ENCODE measurements around the gene GSX2.
"Not testable (repeated sequence)": the region's sequence is repeated elsewhere in the genome, so short reads cannot be mapped to it uniquely, and the experiment has no call there.

GSX2 gene

DNA sequence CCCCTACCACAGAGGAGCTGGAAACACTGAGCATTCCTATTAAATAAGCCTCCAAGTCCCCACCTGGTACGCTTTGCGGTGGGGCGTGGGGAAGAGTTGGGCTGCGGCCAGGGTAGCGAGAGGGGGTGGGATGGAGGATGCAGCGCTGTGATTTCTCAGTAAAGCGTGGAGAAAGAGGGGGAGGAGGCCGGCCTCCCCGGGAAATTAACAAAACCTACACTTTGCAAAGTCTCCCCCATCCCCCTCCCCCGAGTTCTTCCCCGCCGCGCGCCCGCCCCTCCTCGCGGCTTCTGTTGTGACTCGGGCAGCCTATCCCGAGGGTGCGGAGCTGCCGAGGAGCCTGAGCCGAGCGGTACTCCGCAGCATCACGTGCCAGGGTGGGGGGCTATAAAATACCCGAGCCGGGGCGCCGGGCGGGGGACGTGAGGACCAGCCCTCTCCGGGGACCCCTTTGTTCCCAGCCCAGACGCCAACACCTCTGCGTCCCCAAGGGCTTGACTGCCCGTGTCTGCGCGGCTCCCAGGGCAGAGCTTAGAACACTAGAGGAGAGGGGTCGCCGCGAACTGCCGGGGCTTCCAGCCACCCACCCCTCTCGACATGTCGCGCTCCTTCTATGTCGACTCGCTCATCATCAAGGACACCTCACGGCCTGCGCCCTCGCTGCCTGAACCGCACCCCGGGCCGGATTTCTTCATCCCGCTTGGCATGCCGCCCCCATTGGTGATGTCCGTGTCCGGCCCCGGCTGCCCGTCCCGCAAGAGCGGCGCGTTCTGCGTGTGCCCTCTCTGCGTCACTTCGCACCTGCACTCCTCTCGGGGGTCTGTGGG is at the start of gene GSX2:
TSS of gene GSX2 (plus strand) at position 416 of the 827 bp plus-strand sequence. CDS start at position 598, 182 bp downstream.
- no peak for DNase-seq

DNA sequence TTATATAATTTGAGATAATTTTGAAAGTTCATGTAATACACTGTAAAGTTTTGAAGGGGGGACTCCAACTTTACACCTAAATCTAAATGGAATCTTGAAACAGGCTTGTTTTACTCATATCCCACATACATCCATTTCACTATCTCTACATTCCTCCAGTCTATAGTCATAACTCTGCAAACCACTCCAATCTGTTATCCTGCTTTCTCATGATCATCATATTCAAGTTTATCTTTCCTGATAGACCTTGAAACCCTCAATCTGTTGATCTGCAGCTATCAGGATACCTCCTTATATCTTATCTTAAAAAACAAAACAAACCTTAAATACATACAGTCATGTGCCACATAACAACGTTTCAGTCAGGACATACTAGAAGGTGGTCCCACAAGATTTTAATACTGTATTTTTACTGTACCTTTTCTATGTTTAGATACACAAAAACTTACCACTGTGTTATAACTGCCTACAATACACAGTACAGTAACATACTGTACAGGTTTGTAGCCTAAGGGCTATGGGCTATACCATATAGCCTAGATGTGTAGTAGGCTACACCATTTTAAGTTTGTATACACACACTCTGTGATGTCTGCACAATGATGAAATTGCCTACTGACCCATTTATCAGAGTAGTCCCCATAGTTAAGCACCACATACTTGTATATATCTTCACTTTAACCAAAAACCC is 49.6 kb upstream of the GSX2 start:
- DNase-seq = no peak

DNA sequence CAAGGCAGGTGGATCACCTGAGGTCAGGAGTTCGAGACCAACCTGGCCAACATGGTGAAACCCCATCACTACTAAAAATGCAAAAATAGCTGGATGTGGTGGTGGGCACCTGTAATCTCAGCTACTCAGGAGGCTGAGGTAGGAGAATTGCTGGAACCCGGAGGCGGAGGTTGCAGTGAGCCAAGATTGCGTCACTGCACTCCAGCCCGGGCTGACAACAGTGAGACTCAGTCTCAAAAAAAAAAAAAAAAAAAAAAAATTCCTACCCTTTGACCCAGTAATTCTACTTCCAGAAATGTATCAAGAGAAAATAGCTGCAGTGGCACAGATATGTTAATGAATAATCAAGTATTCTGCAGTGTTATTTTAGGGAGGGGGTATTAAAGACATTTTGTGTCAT is 46.6 kb upstream of the GSX2 start:
- DNase-seq = not testable (repeated sequence)

DNA sequence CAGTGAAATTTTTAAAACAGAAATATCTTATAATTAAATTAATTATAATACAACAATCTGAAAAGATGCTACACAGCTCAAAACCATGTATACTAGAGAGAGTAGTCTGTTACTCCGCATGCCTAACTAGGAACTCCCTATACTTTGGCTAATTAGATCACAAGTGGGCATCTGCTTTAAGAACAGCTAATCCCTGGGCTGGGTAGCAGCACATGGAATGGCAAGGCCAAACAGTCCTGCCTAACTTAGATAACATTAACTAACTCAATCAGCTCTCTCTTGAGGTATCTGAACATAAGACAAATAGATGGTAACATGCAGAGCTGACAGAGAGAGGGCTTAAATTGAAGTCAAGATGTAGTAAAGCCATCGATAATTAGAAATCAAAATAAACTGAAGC is 45.5 kb upstream of the GSX2 start:
- DNase-seq = no peak

DNA sequence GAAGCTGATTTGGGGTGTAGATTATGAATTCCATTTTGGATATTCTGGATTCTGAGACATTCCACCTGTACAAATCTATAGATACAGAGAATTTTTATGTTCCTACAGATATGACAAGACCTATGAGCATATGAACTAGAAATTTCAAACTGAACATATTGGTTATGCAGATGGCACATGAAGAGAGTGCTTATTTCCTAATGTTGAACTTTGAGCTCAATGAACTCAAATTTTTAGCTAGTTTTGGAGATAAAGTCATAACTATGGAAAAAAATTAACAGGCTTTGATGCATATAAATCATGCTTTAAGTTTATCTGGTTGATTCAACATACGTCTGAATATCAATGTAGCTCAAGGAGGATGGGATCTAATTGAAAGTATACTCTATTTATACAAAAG is 44.5 kb upstream of the GSX2 start:
- DNase-seq = no peak

DNA sequence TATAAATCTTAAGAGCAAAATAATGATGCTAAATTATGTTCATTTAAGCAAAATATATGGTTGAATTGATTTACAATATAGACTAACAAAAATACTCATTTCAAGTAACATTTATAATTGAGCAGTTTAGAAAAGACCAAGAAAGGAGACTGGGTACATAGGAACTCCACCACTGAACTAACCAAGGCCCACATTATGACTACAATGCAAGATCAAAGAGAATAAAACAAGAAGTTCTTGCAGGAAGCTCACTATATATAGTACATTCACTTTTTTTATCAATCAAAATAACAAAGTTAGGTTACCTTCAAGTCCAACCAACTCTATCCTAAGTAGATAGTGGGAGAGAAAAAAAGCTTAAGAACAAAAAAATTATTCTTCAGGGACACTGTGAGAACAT is 43.6 kb upstream of the GSX2 start:
- no peak for DNase-seq

DNA sequence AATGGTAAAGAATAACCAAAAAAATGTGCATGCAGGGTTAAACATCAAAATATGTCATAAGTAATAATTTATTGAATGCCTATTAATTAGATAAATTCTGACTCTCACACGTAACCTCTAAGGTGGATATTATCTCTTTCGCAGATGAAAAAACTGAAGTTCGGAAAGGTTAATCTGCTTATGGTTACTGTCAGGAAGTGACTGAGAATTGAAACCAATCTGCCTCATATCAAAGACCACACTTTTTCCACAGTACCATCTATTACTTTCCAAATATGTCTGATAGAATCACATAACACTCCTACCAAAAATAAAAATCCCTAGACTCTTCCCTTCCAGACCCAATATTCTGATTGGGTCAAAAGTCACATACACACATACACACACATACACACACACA is 41.8 kb upstream of the GSX2 start:
- DNase-seq = no peak

DNA sequence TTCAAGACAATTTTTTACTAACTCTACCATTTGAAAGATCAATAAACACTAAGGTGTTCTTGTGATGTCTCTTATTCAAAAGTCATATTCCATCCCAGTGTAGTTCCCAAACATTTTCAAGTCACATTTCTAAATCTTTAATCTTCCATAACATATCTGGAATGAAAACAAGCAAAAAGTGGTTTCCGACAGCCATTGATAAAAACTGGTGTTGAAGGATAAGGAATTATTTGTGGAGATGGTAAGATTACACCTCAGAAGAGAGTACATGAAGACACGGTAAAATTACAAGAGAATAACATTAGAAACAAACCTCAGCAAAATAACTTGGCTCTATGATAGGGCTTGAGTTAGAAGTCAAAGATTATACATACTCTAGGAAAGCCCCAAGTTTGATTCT is 39.8 kb upstream of the GSX2 start:
- DNase-seq = no peak

DNA sequence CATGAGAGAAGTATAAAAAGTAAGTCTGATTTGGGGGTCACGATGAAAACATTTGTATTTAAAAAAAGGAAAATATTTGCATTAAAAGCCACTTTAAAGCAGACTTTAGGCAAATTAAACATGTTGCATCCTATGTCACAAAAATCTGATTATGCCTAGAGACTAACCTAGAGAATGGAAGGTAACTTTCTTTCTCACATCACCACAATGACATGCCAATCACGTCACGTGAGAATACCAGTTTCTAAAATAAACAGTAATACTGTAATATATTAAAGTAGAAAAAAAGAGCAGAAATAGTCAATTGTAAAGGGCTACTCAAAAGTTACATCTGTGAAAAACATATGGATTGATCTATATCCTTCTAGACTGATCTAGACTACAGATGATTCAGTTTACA is 38.9 kb upstream of the GSX2 start:
- DNase-seq = no peak

DNA sequence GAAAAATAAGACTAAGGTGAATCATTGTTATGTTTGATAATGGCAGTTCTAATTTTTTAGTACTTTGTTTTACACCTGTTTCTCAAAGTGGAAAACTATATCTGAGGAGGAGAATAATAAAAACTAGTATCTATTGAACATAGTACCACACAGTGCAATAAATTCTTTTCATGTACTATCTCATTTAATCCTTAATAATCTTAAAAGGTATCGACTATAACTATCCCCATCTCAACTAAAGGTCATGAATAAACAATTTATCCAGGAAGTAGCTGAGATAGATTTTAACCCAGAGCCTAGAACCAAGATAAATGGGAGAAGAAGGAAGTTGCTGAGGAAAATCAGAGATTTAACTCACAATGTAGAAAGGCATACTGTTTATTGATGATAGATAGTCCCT is 38.1 kb upstream of the GSX2 start:
- no peak for DNase-seq

DNA sequence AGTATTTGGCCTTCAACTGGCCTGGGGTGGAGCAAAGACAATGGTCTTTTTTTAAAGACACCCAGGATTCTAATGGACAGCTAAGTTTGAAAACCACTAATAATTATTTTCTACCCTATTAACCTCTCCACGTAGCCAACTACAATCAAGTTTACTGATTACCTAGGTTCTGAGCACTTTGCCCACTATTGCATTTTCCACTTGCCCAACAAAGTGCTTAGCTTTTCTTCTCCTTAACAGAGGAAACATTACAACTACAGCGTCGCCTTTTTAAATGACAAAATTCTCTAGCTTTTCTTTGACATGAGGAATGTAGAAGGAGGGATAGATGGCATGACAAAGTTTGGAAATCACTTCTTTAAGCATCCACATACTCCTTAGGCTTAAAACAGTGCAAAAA is 37.6 kb upstream of the GSX2 start:
- DNase-seq = no peak

DNA sequence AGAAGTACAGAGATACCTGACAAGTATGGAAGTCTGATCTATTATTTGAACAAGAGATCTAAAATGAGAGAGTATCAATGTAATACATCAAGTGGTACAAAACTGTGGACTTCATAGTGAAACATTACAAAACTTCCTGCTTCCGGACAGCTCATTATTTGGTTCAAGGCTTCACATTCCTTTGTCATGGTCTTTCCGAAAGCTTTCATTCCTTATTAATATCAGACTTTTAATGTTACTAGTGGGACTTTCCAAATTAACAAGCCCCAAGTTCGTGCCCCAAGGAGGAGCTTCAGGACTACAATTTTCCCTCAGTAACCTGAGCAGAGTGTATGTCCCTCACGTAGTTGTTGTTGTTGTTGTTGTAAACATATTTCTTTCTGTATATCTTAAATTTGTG is 36.7 kb upstream of the GSX2 start:
- peak; percentile 32 for DNase-seq

DNA sequence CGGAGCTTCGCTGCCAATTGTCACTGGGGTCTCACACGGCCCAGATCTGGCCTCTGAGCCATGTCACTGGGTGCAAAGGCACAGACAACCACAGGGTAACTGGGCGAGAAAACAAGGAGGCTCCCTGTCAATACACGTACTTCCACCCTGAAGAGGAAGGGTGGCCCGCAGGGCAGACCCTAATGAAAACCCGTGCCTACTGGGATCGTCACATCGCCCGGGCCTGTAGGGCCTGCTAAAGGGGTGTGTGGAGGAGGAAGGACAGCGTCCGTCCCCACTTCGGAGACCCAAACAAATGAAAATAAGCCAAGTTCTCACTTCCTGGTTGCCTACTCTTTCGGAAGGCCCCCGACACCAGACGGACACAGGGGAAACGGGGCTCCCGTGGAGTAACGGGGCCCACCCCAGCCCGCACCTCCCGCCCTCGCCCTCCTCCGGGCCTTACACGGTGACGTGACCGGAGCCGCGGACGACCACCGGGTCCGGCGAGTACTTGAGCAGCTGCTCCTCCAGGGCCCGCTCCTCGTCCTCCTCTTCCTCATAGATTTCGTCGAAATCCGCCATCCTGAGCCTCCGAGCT is 36.1 kb upstream of the GSX2 start:
- DNase-seq = peak; percentile 29

DNA sequence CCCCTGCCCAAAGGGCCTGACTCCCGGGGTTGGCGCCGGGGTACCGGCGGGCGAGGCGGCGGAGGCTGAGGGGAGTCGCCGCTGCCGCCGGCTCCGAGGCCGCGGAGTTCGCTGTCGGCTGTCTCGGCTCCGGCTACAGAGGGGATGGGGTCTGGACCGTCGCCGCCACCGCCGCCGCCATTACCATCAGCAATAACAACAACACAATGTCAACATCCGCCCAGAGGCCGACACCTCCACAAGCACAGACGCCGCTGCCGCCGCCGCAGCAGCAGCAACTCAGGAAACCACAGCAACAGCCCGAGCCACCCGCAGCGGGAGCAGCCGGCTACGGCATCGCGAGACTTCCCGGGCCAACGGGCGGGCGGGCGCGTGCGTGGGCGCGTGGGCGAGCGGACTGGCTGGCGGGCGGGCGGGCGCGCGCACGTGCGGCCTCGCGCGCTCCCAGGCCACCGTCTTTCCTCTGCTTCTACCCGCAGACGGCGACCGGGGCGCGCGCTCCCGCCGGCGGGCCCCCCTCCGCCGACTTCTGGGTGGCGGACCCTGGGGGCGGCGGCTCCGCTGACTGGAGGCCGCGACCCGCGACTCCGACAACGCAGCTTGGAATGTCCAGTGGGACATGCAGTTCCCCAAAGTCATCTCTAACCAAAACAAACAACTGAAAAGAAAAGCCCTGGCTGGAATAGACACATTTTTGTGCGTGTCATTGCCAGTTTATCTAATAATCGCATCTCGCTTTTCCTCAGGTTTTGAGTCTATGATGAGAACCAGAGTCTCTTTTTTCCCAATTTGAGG is 35.4 kb upstream of the GSX2 start, which contains the start of gene CHIC2:
TSS of gene CHIC2 (minus strand) at position 289 of the 795 bp plus-strand sequence. CDS start 305 bp downstream, outside the sequence.
- DNase-seq = peak; percentile 97

DNA sequence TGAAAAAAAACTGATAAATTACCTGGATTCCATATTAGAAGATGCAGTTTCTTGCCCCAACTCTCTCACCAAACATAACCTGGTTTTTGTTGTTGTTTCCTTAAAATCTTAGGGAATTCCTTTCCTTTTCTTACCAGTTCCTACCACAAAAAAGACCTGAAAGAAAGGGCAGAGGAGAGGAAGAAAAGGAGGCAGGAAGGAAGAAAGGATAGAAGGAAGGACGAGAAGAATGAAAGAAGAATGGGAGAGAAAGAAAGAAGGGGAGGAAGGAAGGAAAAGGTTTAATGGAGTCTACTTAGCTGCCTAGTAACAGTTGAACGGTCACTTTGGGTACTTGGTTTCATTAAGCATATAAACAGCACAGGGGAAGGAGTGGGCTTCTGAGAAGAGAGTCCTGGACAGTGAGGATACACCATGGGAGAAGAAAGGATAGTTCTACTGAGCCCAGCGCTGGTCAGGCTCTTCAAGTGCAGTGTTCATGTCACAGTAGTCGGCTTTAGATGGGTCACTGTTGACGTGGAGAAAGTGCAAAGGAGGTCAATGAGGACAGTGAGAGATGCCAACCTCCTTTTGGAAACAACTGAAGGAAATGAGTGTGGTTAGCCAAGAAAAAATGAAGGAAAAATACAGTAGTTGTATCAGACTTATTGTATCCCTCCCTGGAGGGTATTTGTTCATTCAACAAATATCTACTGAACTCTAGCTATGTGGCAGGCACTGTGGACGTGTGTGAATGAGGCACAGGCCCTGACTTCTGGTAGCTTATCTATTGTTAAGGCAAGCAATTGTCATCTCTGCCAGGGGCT is 34.5 kb upstream of the GSX2 start:
- DNase-seq = no peak

DNA sequence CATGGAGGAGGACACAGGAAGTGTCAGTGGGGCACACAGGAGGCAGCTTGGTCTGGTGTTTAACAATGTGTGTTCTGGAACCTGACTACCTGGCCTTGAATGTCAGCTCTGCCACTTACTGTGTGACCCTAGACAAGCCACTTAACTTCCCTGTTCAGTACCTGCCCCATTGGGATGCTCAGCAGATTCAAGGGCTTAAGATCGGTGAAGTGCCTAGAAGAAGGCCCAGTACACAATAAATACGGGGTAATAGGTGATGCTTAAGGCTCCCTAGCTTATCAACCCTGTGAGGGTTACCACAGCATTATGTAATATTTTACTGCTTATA is 33.9 kb upstream of the GSX2 start:
- DNase-seq = no peak

DNA sequence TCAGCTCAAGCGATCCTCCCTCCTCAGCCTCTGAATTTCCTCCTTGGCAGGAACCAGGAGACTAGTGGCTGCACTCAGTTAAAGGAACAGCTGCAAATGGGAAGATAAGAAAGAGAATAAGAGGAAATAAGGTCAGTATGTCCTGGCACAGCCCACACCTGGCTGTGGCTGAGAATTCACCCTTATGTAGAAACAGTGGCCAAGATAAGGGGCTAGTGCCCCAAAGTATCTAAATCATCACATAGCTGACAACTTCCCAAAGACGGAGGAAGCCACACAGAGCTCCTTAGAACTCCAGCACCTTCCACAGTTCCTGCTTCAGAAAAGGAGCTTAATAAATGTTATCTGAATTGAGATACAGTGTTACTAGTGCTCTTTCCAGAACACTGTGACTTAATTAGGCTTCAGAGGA is 33.2 kb upstream of the GSX2 start:
- no peak for DNase-seq

DNA sequence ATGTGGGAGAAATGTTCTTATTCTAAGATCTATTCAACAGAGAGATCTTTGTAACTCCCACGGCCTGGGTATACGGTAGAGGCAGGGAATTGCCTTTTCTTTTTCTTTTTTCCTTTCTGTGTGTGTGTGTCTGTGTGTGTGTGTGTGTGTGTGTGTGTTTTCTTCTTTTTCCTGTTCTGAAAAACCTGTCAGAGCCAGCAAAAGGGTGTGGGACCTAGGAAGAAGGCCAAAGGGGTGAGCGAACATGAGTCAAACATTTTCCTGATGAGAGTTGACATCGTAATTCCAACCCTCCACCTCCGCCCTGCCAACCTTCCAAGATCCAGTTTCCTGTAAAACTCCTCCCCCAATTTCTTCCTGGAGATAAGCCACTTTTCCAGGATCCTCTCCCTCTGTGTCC is 32.8 kb upstream of the GSX2 start:
- no peak for DNase-seq

DNA sequence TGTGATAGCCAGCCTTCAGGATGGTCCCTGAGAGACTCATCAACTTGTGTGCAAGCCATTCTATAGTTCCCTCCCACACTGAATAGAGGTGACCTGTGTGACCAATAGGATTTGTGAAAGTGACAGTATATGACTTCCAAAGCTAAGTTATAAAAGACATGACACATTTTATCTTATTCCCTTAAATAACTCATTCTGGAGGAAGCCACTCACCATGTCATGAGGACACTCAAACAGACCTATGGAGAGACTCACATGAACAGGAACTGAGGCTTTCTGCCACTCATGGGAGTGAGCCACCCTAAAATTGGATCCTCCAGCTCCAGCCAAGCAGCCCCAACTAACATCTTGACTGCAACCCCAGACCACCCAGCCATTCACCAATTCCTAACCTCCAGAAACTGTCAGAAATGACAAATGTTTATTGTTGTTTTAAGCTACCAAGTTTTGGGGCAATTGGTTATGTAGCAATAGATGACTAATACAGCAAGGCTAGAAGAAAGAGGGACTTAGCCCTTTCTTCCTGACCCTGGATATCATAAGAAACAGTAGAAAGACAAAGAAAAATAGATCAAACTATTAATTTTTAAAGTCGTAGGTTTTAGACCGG is 26.6 kb upstream of the GSX2 start:
- no peak for DNase-seq

DNA sequence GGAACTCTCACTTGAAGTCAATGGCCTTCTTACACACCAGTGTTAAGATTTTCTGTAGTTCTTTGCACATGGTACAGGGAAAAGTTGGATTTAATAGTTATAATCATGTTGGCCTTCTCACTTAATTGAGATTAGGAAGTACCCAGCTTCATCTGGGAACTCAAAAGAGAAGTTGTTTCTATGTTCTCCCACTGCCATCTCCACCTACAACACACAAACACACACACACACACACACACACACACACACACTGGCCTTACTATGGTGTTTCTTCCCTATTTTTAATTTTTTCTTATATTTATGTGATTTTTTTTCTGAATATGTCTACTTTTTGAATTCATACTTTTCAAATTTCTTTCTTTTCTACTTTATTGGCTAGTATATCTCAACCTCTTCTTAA is 25.6 kb upstream of the GSX2 start:
- no peak for DNase-seq

DNA sequence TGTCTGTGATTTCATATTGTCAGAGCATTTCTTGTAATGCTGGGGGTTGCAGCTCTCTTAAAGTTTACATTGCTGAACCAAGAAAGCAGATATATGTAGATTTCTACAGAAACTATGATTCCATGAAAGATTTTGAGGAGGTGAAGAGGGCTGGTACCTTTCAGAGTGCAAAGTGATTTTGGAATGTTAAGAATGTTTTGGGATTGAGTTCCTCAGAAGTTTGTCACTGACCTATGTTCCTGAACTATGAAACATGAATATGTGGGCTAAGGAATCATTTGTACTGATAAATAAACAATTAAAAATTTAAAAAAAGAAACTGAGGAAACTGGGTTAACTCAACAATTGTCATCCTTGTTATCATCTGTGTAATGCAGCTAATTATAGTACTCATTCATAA is 23.3 kb upstream of the GSX2 start:
- DNase-seq = no peak

DNA sequence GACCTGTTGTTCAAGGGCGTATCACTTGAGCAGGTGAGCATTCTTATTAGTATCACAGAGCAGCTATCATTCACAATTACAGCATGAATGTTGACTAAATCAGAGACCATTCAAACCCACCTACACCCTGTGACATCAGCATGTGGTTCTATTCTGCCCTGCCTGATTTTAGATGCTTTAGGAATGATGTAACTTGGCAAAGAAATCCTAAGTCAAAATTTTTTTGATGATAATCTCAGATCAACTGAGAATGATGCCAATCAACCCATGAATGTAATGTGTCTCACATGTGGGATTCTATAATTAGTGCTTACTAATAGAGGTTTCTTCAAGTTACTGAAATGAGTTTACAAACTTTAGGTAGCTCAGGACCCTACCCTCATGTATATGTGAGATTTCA is 22.2 kb upstream of the GSX2 start:
- DNase-seq = no peak

Data from stimulated activated CD4-positive, alpha-beta T cell treated with anti-CD3 and anti-CD28 coated beads, Interleukin-15, amount 100 ng/mL, for 24 hours (primary cell).